Retinal pigment epithelial cell (primary cell): ENCODE measurements around the gene MGLL.
"Not testable (repeated sequence)": the region's sequence is repeated elsewhere in the genome, so short reads cannot be mapped to it uniquely, and the experiment has no call there.

Source experiments
- DNase-seq: peaks from one replicate; pipeline ENCODE4 v3.0.0-alpha.2; 2010; ENCODE audit warnings: low read depth
- H3K4me3 ChIP-seq: 2 replicates; pipeline ENCODE4 v1.5.1; 2011; ENCODE audit warnings: mild to moderate bottlenecking, low read length, control low read depth, moderate library complexity
- CTCF ChIP-seq: conservative IDR thresholded peaks from 2 replicates; pipeline ENCODE4 v1.5.1; 2011; ENCODE audit warnings: low read depth, low read length, control low read depth, inconsistent platforms

The MGLL gene

GRCh38 chr3:127710155-127710941 lies 112.0 kb downstream of the MGLL start:
- H3K4me3 ChIP-seq, result no peak overlapping the region
- no peak for TF ChIP-seq CTCF
- no peak for DNase-seq

- no peak overlapping the region for H3K4me3 ChIP-seq
- TF ChIP-seq CTCF, result no peak
- no peak for DNase-seq
Observed at GRCh38 chr3:127709320-127710060, 112.8 kb downstream of the MGLL start.

GRCh38 chr3:127708837-127709236 lies 113.5 kb downstream of the MGLL start:
- no peak overlapping the region for H3K4me3 ChIP-seq
- no peak for TF ChIP-seq CTCF
- no peak for DNase-seq

GRCh38 chr3:127707851-127708411 lies 114.4 kb downstream of the MGLL start:
- no peak for DNase-seq
- no peak overlapping the region for H3K4me3 ChIP-seq
- TF ChIP-seq CTCF, result no peak

GRCh38 chr3:127706785-127707351 lies 115.4 kb downstream of the MGLL start:
- no peak for DNase-seq
- TF ChIP-seq CTCF, result no peak
- H3K4me3 ChIP-seq, result no peak overlapping the region

- no peak overlapping the region for H3K4me3 ChIP-seq
- DNase-seq, result no peak
- TF ChIP-seq CTCF, result no peak
Observed at GRCh38 chr3:127706312-127706711, 116.0 kb downstream of the MGLL start.

- not testable (repeated sequence) for H3K4me3 ChIP-seq, DNase-seq
Observed at GRCh38 chr3:127704840-127705239, 117.5 kb downstream of the MGLL start.
